ENCODE data around the gene P4HA1. TPM values are rescaled to one million over a fixed set of nuclear protein-coding genes. Genes with fewer than 3 reads are reported as not detected.
A peak's percentile ranks its signal among the peaks of the same experiment; 100 is the strongest.

The P4HA1 gene
- total and polyA plus RNA-seq, 9 of the 15 experiments (the other 6 are each of a cell fraction or from before 2014, with no cell fraction given), result 20.2 to 177 (median 28.6) TPM

- TF ChIP-seq SIRT6 (IDR thresholded peaks at IDR 0.05; ENCODE audit: low read depth, low read length) (no peak), ZBTB12 (CRISPR knock-in tag; IDR thresholded peaks at IDR 0.05) (peak; percentile 33; the same call in 1 of the 2 replicates), MBD2 (IDR thresholded peaks at IDR 0.05; ENCODE audit: borderline replicate concordance, low read depth) (peak; percentile 96), IRF9 (tag; IDR thresholded peaks at IDR 0.05) (no peak), NCOA6 (IDR thresholded peaks at IDR 0.05) (peak; percentile 51; the same call in 1 of the 2 replicates), SMAD3 (CRISPR knock-in tag; conservative IDR thresholded peaks at IDR 0.05) (0 out of 2 replicates have a peak, but pooled peaks have one; percentile 61), GTF3C2 (IDR thresholded peaks at IDR 0.05; ENCODE audit: borderline replicate concordance, extremely low read depth, insufficient read length) (no peak), GABPB1 (CRISPR knock-in tag; IDR thresholded peaks at IDR 0.05) (peak; percentile 78), ZBTB33 (CRISPR knock-in tag; IDR thresholded peaks at IDR 0.05) (0 out of 2 replicates have a peak, but pooled peaks have one; percentile 12), ZNF436 (CRISPR knock-in tag; IDR thresholded peaks at IDR 0.05) (no peak), POLR2AphosphoS5 (IDR thresholded peaks at IDR 0.05; ENCODE audit: control insufficient read depth, insufficient read depth, low read depth, low read length) (peak; percentile 90), SIN3A (IDR thresholded peaks at IDR 0.05; ENCODE audit: borderline replicate concordance in 2 of 2, control insufficient read depth in 1 of 2, low read depth in 2 of 2, low read length in 2 of 2) (peak; percentile 36 to 39; a peak in 1 of 4 replicates), PHF8 (IDR thresholded peaks at IDR 0.05; ENCODE audit: borderline replicate concordance, low read length) (peak; percentile 35; the same call in 1 of the 2 replicates), ATF6 (CRISPR knock-in tag; IDR thresholded peaks at IDR 0.05) (no peak), ELF4 (CRISPR knock-in tag; IDR thresholded peaks at IDR 0.05) (0 out of 2 replicates have a peak, but pooled peaks have one; percentile 48), KDM2B (CRISPR knock-in tag; IDR thresholded peaks at IDR 0.05) (no peak), TRIM28 (IDR thresholded peaks at IDR 0.05) (peak; percentile 49; the same call in 1 of the 2 replicates), SNIP1 (IDR thresholded peaks at IDR 0.05; ENCODE audit: low read depth) (no peak)
Measured at GRCh38 chr10:73110345-73110849, 13.7 kb upstream of the P4HA1 start, which contains the start of gene NUDT13 (continued).
